Osteoblast (primary cell): ENCODE data around the gene CHI3L2. TPM values are rescaled to one million over a fixed set of nuclear protein-coding genes. Genes with fewer than 3 reads are reported as not detected.

ENCODE experiments used
- DNase-seq: peaks from one replicate; pipeline ENCODE4 v3.0.0; 2011; ENCODE audit warnings: low spot score, mixed read lengths; ENCODE audit not compliant: insufficient read length; ENCODE audit errors: missing footprints
- H2AFZ ChIP-seq: 2 replicates; pipeline ENCODE4 v1.6.0; 2011; ENCODE audit warnings: mild to moderate bottlenecking, low read length
- H3K27ac ChIP-seq: 2 replicates; pipeline ENCODE4 v1.5.1; 2011; ENCODE audit warnings: mild to moderate bottlenecking, low read depth, low read length, moderate library complexity
- H3K27me3 ChIP-seq: 2 replicates; pipeline ENCODE4 v1.6.0; 2012; ENCODE audit warnings: mild to moderate bottlenecking, control low read depth, inconsistent platforms, low read length, moderate library complexity; ENCODE audit not compliant: insufficient read depth
- H3K36me3 ChIP-seq: 2 replicates; pipeline ENCODE4 v1.5.1; 2011; ENCODE audit warnings: mild to moderate bottlenecking, low read length, control low read depth, moderate library complexity; ENCODE audit not compliant: insufficient read depth
- H3K4me1 ChIP-seq: 2 replicates; pipeline ENCODE4 v1.5.1; 2011; ENCODE audit warnings: mild to moderate bottlenecking, low read length, control low read depth, moderate library complexity; ENCODE audit not compliant: insufficient read depth
- H3K4me2 ChIP-seq: 2 replicates; pipeline ENCODE4 v1.6.0; 2011; ENCODE audit warnings: mild to moderate bottlenecking, low read length; ENCODE audit not compliant: insufficient read depth
- H3K4me3 ChIP-seq: fragments of 200-600 bp; sonication (generic); 3 replicates; pipeline ENCODE4 v1.5.1; 2012; ENCODE audit warnings: mild to moderate bottlenecking, low read length, inconsistent platforms; ENCODE audit not compliant: insufficient read depth
- H3K79me2 ChIP-seq: 2 replicates; pipeline ENCODE4 v1.6.0; 2012; ENCODE audit warnings: mild to moderate bottlenecking, low read length, control low read depth, inconsistent platforms; ENCODE audit not compliant: insufficient read depth
- H3K9me3 ChIP-seq: 2 replicates; pipeline ENCODE4 v1.5.1; 2011; ENCODE audit warnings: low read depth, low read length, control low read depth
- H4K20me1 ChIP-seq: 2 replicates; pipeline ENCODE4 v1.6.0; 2012; ENCODE audit warnings: mild to moderate bottlenecking, low read length, control low read depth; ENCODE audit not compliant: insufficient read depth
- total RNA-seq: library from RNA; depleted of rRNA; stranded (reverse); fragments of >200 nt; gene quantifications from 2 replicates; pipeline ENCODE4 v1.2.3, GENCODE V29; 2012
- TF ChIP-seq, protein P1 (sequence below): IDR thresholded peaks from 2 replicates; pipeline ENCODE4 v1.5.1; 2011; ENCODE audit warnings: mild to moderate bottlenecking, low read depth, low read length, moderate library complexity; ENCODE audit errors: extremely low read depth

CHI3L2 gene
- total RNA-seq, 1 donor: 2.9 TPM

DNA sequence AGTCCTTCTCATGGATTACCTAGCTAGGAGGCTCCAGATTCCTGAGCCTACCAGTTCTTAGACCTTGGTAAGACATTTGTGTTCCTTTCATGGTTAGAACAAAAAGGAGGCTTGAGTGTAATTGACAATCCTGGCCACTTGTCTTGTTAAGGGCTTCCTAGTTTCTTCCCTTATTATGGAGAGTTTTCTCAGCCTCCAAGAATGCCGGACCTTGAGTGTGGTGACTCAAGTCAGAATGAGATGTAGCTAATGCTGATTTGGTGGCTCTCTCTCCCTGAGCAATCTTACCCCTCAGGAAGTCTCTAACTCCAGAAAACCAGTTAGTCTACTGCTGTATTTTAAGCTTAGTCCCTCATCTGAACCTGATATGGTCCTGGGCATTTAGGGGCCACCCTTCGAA is 14.3 kb downstream of the CHI3L2 start:
- H3K4me2 ChIP-seq: no peak overlapping the region
- no peak overlapping the region for H2AFZ ChIP-seq
- H3K36me3 ChIP-seq: no peaks in the 10 kb centered on the region
- H3K4me3 ChIP-seq: no peak overlapping the region
- peak; percentile 77 for DNase-seq
- no peaks in the 10 kb centered on the region for H3K4me1 ChIP-seq
- H3K79me2 ChIP-seq: no peaks in the 10 kb centered on the region
- no peaks in the 10 kb centered on the region for H3K27me3 ChIP-seq
- TF ChIP-seq, protein P1, sequence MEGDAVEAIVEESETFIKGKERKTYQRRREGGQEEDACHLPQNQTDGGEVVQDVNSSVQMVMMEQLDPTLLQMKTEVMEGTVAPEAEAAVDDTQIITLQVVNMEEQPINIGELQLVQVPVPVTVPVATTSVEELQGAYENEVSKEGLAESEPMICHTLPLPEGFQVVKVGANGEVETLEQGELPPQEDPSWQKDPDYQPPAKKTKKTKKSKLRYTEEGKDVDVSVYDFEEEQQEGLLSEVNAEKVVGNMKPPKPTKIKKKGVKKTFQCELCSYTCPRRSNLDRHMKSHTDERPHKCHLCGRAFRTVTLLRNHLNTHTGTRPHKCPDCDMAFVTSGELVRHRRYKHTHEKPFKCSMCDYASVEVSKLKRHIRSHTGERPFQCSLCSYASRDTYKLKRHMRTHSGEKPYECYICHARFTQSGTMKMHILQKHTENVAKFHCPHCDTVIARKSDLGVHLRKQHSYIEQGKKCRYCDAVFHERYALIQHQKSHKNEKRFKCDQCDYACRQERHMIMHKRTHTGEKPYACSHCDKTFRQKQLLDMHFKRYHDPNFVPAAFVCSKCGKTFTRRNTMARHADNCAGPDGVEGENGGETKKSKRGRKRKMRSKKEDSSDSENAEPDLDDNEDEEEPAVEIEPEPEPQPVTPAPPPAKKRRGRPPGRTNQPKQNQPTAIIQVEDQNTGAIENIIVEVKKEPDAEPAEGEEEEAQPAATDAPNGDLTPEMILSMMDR: no peak
- H3K9me3 ChIP-seq: no peaks in the 10 kb centered on the region
- H3K27ac ChIP-seq: no peak overlapping the region
- no peaks in the 10 kb centered on the region for H4K20me1 ChIP-seq

DNA sequence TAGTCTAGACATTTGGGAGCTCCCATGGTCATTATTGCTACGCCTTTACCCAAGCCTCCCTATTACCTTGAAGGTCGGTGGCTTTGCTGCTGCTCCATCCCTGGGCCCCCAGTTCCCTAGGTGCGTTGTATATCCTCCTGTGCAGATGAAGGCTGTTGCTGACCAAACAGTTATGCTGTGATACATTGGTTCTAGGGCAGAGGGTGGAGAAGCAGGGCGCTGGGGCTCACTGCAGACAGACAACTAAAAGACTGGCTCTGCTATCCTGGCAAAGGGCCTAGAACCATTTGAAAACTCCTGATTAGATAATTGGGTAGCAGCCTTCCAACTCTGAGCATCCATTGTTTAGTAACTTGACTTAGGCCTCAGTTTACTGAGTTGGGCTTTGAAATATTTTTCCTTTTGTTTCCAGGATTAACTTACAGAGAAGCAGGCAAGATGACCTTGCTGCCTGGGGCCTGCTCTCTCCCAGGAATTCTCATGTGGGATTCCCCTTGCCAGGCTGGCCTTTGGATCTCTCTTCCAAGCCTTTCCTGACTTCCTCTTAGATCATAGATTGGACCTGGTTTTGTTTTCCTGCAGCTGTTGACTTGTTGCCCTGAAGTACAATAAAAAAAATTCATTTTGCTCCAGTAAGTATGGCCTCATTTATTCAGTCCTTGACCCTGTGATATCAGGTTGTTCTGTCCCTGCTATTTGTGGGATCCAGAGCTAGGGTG is 15.5 kb downstream of the CHI3L2 start:
- no peaks in the 10 kb centered on the region for H3K79me2 ChIP-seq
- no peak for DNase-seq
- no peaks in the 10 kb centered on the region for H3K27me3 ChIP-seq
- H3K36me3 ChIP-seq: no peaks in the 10 kb centered on the region
- H3K27ac ChIP-seq: no peak overlapping the region
- H4K20me1 ChIP-seq: no peaks in the 10 kb centered on the region
- no peak overlapping the region for H2AFZ ChIP-seq
- TF ChIP-seq, protein P1: no peak
- H3K4me3 ChIP-seq: no peak overlapping the region
- H3K4me2 ChIP-seq: no peak overlapping the region
- H3K4me1 ChIP-seq: no peaks in the 10 kb centered on the region
- H3K9me3 ChIP-seq: no peaks in the 10 kb centered on the region

DNA sequence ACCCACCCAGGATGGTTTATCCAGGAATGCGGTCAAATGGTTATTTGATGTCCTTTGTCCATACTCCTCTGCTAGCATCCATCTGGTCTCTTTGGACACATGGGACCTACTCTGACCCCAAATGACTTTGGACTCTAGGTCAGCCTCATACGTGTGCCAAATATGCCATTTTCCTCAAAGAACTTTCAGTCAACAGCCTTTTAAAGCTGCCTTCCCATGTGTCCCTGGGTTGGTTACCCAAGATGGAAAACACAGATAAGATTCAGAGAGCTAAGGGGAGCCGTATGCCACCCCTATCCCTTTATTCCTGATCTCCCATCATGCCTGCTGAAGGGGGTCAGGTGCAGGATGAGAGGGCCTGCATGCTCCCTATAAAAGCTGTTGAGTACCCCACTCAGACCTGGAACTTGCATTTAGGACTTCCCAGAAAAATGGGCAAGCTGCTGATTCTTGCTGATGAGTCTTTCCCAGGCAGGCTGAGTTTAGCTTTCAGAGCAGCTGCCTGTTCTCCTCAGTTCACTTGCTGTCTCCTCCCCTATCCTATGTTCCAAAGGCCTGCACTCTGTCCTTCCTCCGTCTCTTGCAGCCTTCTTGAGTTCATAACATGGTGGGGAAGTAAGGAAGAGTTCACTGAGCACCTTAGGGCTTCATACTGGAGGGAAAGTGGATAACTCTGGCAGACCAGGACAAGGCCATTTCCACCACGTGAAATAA is 19.8 kb downstream of the CHI3L2 start:
- Histone ChIP-seq H3K27ac (no peak overlapping the region), H3K79me2 (no peaks in the 10 kb centered on the region), H3K27me3 (peaks cover 10% of the 10 kb centered on the region), H4K20me1 (no peaks in the 10 kb centered on the region), H3K4me1 (no peaks in the 10 kb centered on the region), H3K4me2 (no peak overlapping the region), H2AFZ (no peak overlapping the region), H3K4me3 (no peak overlapping the region), H3K9me3 (no peaks in the 10 kb centered on the region), H3K36me3 (no peaks in the 10 kb centered on the region)
- TF ChIP-seq, protein P1: no peak
- DNase-seq: no peak

DNA sequence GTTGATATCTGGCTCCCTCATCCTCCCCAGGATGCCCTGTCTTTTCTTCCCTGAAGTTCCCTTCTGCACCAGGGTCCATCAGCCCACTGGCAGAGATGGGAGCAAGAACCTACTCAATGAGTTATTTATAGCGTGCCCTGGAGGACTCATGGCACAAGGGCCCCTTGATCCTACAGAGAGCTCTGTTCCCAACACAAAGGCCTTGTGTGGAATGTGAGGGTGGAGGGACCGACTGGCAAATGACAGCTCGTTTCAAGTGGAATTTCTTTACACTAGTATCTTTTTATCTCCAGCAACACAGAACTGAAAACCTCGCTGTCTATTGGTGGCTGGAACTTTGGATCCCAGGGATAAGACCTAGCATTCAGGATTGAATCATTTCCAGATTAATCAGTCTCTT is 22.4 kb downstream of the CHI3L2 start:
- no peak overlapping the region for H3K4me2 ChIP-seq
- no peak for DNase-seq
- H3K9me3 ChIP-seq: no peaks in the 10 kb centered on the region
- H3K36me3 ChIP-seq: no peaks in the 10 kb centered on the region
- peaks cover 10% of the 10 kb centered on the region for H3K27me3 ChIP-seq
- H4K20me1 ChIP-seq: no peaks in the 10 kb centered on the region
- H2AFZ ChIP-seq: no peak overlapping the region
- no peaks in the 10 kb centered on the region for H3K79me2 ChIP-seq
- no peak overlapping the region for H3K27ac ChIP-seq
- no peaks in the 10 kb centered on the region for H3K4me1 ChIP-seq
- H3K4me3 ChIP-seq: no peak overlapping the region
- TF ChIP-seq, protein P1: no peak
